ENCODE results near the gene MT1F.

MT1F gene

GRCh38 chr16:56702836-56703235 is 45.1 kb downstream of the MT1F start:
- no peak for DNase-seq

Data from amniotic stem cell (primary cell).